GM12891 (cell line): ENCODE measurements around the gene PLA2G5.

Experiments
- PAX5 ChIP-seq: IDR thresholded peaks from 2 replicates; pipeline ENCODE4 v1.6.1; 2011; ENCODE audit warnings: low read length, moderate library complexity, mild to moderate bottlenecking; ENCODE audit not compliant: insufficient read depth, severe bottlenecking
- POLR2A ChIP-seq: IDR thresholded peaks from 2 replicates; pipeline ENCODE4 v1.6.1; 2011; ENCODE audit warnings: low read depth, low read length, control low read depth
- POLR2AphosphoS5 ChIP-seq: IDR thresholded peaks from 2 replicates; pipeline ENCODE4 v1.6.1; 2011; ENCODE audit warnings: low read depth, low read length, control low read depth

DNA sequence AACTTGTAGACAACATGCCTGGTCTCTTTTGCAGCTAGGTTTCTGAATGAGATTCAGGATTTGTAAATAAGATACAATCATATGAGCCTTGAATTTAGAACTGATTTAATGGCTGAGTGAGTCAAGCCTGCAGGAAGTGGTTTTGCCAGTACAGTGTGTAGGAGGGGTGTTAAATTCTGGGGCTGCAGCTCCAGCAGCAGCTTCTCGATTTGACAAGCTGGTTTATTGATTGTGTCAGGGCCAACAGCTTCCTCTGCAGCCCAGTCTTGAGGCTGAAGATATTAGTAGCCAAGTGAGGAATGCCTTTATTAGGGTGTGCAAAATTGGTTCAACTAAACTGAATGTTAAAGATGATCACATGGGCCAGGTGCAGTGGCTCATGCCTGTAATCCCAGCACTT, 11.5 kb upstream of the PLA2G5 start:
- no peak for TF ChIP-seq POLR2A
- TF ChIP-seq PAX5, result no peak
- no peak for TF ChIP-seq POLR2AphosphoS5
